SK-N-SH treated with all-trans-retinoic acid at 6 μM for 48 hours (cell line): ENCODE results near the gene UBASH3A.

Source experiments
- ATAC-seq: fragments of 200-7000 bp; cut with Tn5 transposase; 3 replicates; pipeline ENCODE4 v1.9.1; 2020; ENCODE audit warnings: mild to moderate bottlenecking, moderate library complexity
- ARNTL ChIP-seq: fragments of 450-650 bp; formaldehyde crosslinking; IDR thresholded peaks from 2 replicates; pipeline ENCODE4 v1.5.0; 2020; ENCODE audit warnings: low read depth, mild to moderate bottlenecking, moderate library complexity, borderline replicate concordance
- CREB5 ChIP-seq: fragments of 250-450 bp; sonication (Bioruptor Pico); IDR thresholded peaks from 2 replicates; pipeline ENCODE4 v1.5.1; 2020; ENCODE audit warnings: low read depth, mild to moderate bottlenecking, moderate library complexity
- CSDC2 ChIP-seq: fragments of 250-450 bp; sonication (Bioruptor Pico); IDR thresholded peaks from 2 replicates; pipeline ENCODE4 v1.5.0; 2020; ENCODE audit warnings: mild to moderate bottlenecking, moderate library complexity
- CSRNP3 ChIP-seq: fragments of 250-450 bp; sonication (Bioruptor Pico); IDR thresholded peaks from 2 replicates; pipeline ENCODE4 v1.5.1; 2021; ENCODE audit warnings: mild to moderate bottlenecking, moderate library complexity
- GLIS3 ChIP-seq: fragments of 250-450 bp; sonication (Bioruptor Pico); IDR thresholded peaks from 2 replicates; pipeline ENCODE4 v1.5.0; 2020; ENCODE audit warnings: mild to moderate bottlenecking, moderate library complexity
- ISL1 ChIP-seq: fragments of 250-450 bp; sonication (Bioruptor Pico); IDR thresholded peaks from 2 replicates; pipeline ENCODE4 v2.1.2; 2022; ENCODE audit warnings: mild to moderate bottlenecking, moderate library complexity
- OSR1 ChIP-seq: fragments of 250-450 bp; sonication (Bioruptor Pico); IDR thresholded peaks from 2 replicates; pipeline ENCODE4 v1.8.0; 2022; ENCODE audit warnings: moderate library complexity, mild to moderate bottlenecking, inconsistent platforms
- PATZ1 ChIP-seq: fragments of 250-450 bp; sonication (Bioruptor Pico); IDR thresholded peaks from 2 replicates; pipeline ENCODE4 v1.8.0; 2020; ENCODE audit warnings: mild to moderate bottlenecking, moderate library complexity, borderline replicate concordance
- POU6F1 ChIP-seq: fragments of 250-450 bp; sonication (Bioruptor Pico); IDR thresholded peaks from 2 replicates; pipeline ENCODE4 v1.8.0; 2021; ENCODE audit warnings: low read depth, mild to moderate bottlenecking, moderate library complexity, borderline replicate concordance
- PPARA ChIP-seq: fragments of 250-450 bp; sonication (Bioruptor Pico); IDR thresholded peaks from 2 replicates; pipeline ENCODE4 v1.5.0; 2020; ENCODE audit warnings: mild to moderate bottlenecking, borderline replicate concordance
- RARB ChIP-seq: fragments of 250-450 bp; sonication (Bioruptor Pico); IDR thresholded peaks from 2 replicates; pipeline ENCODE4 v1.8.0; 2021; ENCODE audit warnings: mild to moderate bottlenecking, moderate library complexity
- SNAI2 ChIP-seq: fragments of 250-450 bp; sonication (Bioruptor Pico); IDR thresholded peaks from 2 replicates; pipeline ENCODE4 v1.5.0; 2020; ENCODE audit warnings: mild to moderate bottlenecking, moderate library complexity
- TCF4 ChIP-seq: fragments of 250-450 bp; sonication (Bioruptor Pico); IDR thresholded peaks from 2 replicates; pipeline ENCODE4 v1.8.0; 2021; ENCODE audit warnings: mild to moderate bottlenecking, moderate library complexity, borderline replicate concordance
- TSHZ2 ChIP-seq: fragments of 250-450 bp; sonication (Bioruptor Pico); IDR thresholded peaks from 2 replicates; pipeline ENCODE4 v1.5.0; 2020; ENCODE audit warnings: mild to moderate bottlenecking, moderate library complexity
- ZC3H10 ChIP-seq: fragments of 250-450 bp; sonication (Bioruptor Pico); IDR thresholded peaks from 2 replicates; pipeline ENCODE4 v1.5.1; 2021; ENCODE audit warnings: mild to moderate bottlenecking, moderate library complexity
- ZNF565 ChIP-seq: fragments of 450-650 bp; formaldehyde crosslinking; conservative IDR thresholded peaks from 2 replicates; pipeline ENCODE4 v1.5.0; 2020; ENCODE audit warnings: low read depth, mild to moderate bottlenecking, moderate library complexity
- ZNF70 ChIP-seq: fragments of 450-650 bp; formaldehyde crosslinking; IDR thresholded peaks from 2 replicates; pipeline ENCODE4 v1.5.0; 2020; ENCODE audit warnings: mild to moderate bottlenecking, moderate library complexity

Gene UBASH3A

GRCh38 chr21:42387843-42388340 lies 15.8 kb upstream of the UBASH3A start:
- ATAC-seq: no peak
- no peak for TF ChIP-seq RARB
- TF ChIP-seq ZC3H10 (CRISPR knock-in tag): no peak
- TF ChIP-seq ARNTL (CRISPR knock-in tag): no peak
- no peak for TF ChIP-seq PATZ1 (CRISPR knock-in tag)
- TF ChIP-seq PPARA (CRISPR knock-in tag): no peak
- TF ChIP-seq TSHZ2 (CRISPR knock-in tag): no peak
- no peak for TF ChIP-seq ISL1 (CRISPR knock-in tag)
- no peak for TF ChIP-seq ZNF565 (CRISPR knock-in tag)
- no peak for TF ChIP-seq OSR1 (CRISPR knock-in tag)
- TF ChIP-seq ZNF70 (CRISPR knock-in tag): no peak
- TF ChIP-seq POU6F1 (CRISPR knock-in tag): no peak
- TF ChIP-seq TCF4 (CRISPR knock-in tag): no peak
- TF ChIP-seq, all 23 proteins: peak for 0

GRCh38 chr21:42388740-42389448 lies 14.8 kb upstream of the UBASH3A start:
- ATAC-seq: no peak

GRCh38 chr21:42389449-42389835 lies 14.3 kb upstream of the UBASH3A start:
- TF ChIP-seq PATZ1 (CRISPR knock-in tag): no peak
- no peak for ATAC-seq

More at GRCh38 chr21:42388740-42389448, 14.8 kb upstream of the UBASH3A start:
- no peak for TF ChIP-seq CSRNP3 (CRISPR knock-in tag)
- TF ChIP-seq SNAI2: no peak
- no peak for TF ChIP-seq ZC3H10 (CRISPR knock-in tag)

GRCh38 chr21:42390193-42390592 lies 13.5 kb upstream of the UBASH3A start:
- no peak for ATAC-seq
- TF ChIP-seq ISL1 (CRISPR knock-in tag): no peak

GRCh38 chr21:42390696-42391095 lies 13.0 kb upstream of the UBASH3A start:
- ATAC-seq: no peak
- TF ChIP-seq OSR1 (CRISPR knock-in tag) (no peak), ISL1 (CRISPR knock-in tag) (no peak), TSHZ2 (CRISPR knock-in tag) (no peak), TCF4 (CRISPR knock-in tag) (no peak), GLIS3 (CRISPR knock-in tag) (no peak), CREB5 (CRISPR knock-in tag) (no peak), CSDC2 (no peak)
